ENCODE results near the gene ATG16L2. TPM values are rescaled to one million over a fixed set of nuclear protein-coding genes. Genes with fewer than 3 reads are reported as not detected.
A peak's percentile ranks its signal among the peaks of the same experiment; 100 is the strongest.
"Not testable (repeated sequence)": the region's sequence is repeated elsewhere in the genome, so short reads cannot be mapped to it uniquely, and the experiment has no call there.

The ATG16L2 gene
- total RNA-seq, 1 donor: 12.4 TPM

- DNase-seq (ENCODE audit: low read depth): no peak
- TF ChIP-seq, protein P1, sequence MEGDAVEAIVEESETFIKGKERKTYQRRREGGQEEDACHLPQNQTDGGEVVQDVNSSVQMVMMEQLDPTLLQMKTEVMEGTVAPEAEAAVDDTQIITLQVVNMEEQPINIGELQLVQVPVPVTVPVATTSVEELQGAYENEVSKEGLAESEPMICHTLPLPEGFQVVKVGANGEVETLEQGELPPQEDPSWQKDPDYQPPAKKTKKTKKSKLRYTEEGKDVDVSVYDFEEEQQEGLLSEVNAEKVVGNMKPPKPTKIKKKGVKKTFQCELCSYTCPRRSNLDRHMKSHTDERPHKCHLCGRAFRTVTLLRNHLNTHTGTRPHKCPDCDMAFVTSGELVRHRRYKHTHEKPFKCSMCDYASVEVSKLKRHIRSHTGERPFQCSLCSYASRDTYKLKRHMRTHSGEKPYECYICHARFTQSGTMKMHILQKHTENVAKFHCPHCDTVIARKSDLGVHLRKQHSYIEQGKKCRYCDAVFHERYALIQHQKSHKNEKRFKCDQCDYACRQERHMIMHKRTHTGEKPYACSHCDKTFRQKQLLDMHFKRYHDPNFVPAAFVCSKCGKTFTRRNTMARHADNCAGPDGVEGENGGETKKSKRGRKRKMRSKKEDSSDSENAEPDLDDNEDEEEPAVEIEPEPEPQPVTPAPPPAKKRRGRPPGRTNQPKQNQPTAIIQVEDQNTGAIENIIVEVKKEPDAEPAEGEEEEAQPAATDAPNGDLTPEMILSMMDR (IDR thresholded peaks at IDR 0.05; ENCODE audit: insufficient read depth, low read length): no peak
- H3K4me3 ChIP-seq (ENCODE audit: low read depth, low read length): no peak overlapping the region
These were observed 30.1 kb downstream of the ATG16L2 start for GRCh38 chr11:72844356-72844755.

- TF ChIP-seq, protein P1 (IDR thresholded peaks at IDR 0.05; ENCODE audit: insufficient read depth, low read length): peak; percentile 70
- peak; percentile 51 for DNase-seq (ENCODE audit: low read depth)
- no peak overlapping the region for H3K4me3 ChIP-seq (ENCODE audit: low read depth, low read length)
These were observed 34.7 kb downstream of the ATG16L2 start for GRCh38 chr11:72848846-72849466.

GRCh38 chr11:72850832-72851231, 36.6 kb downstream of the ATG16L2 start:
- H3K4me3 ChIP-seq (ENCODE audit: low read depth, low read length): no peak overlapping the region
- TF ChIP-seq, protein P1 (IDR thresholded peaks at IDR 0.05; ENCODE audit: insufficient read depth, low read length): no peak
- no peak for DNase-seq (ENCODE audit: low read depth)

- no peak overlapping the region for H3K4me3 ChIP-seq (ENCODE audit: low read depth, low read length)
- DNase-seq (ENCODE audit: low read depth): no peak
- TF ChIP-seq, protein P1 (IDR thresholded peaks at IDR 0.05; ENCODE audit: insufficient read depth, low read length): no peak
These were observed 37.5 kb downstream of the ATG16L2 start for GRCh38 chr11:72851726-72852125.

GRCh38 chr11:72856065-72856464, 41.9 kb downstream of the ATG16L2 start:
- DNase-seq (ENCODE audit: low read depth): no peak
- TF ChIP-seq, protein P1 (IDR thresholded peaks at IDR 0.05; ENCODE audit: insufficient read depth, low read length): no peak
- no peak overlapping the region for H3K4me3 ChIP-seq (ENCODE audit: low read depth, low read length)

GRCh38 chr11:72856551-72857345, 42.5 kb downstream of the ATG16L2 start:
- no peak overlapping the region for H3K4me3 ChIP-seq (ENCODE audit: low read depth, low read length)
- TF ChIP-seq, protein P1 (IDR thresholded peaks at IDR 0.05; ENCODE audit: insufficient read depth, low read length): no peak
- peak; percentile 73 for DNase-seq (ENCODE audit: low read depth)

DNA sequence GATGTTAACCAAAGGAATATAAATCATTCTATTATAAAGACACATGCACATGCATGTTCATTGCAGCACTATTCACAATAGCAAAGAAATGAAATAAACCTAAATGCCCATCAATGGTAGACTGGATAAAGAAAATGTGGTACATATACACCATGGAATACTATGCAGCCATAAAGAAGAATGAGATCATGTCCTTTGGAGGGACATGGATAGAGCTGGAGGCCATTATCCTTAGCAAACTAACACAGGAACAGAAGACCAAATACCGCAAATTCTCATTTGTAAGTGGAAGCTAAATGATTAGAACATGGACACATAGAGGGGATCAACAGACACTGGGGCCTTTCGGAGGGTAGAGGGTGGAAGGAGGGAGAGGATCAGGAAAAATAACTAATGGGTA, 44.1 kb downstream of the ATG16L2 start:
- not testable (repeated sequence) for DNase-seq (ENCODE audit: low read depth); H3K4me3 ChIP-seq (ENCODE audit: low read depth, low read length)
